DMS79 treated with DMSO at 0.1 percent for 48 hours (cell line): ENCODE measurements around the gene SLC35F3.
A peak's percentile ranks its signal among the peaks of the same experiment; 100 is the strongest.
"Not testable (repeated sequence)": the region's sequence is repeated elsewhere in the genome, so short reads cannot be mapped to it uniquely, and the experiment has no call there.

Experiments
- DNase-seq: peaks from one replicate; lab custom pipeline; 2025; lab: John Stamatoyannopoulos, UW

SLC35F3 gene

DNA sequence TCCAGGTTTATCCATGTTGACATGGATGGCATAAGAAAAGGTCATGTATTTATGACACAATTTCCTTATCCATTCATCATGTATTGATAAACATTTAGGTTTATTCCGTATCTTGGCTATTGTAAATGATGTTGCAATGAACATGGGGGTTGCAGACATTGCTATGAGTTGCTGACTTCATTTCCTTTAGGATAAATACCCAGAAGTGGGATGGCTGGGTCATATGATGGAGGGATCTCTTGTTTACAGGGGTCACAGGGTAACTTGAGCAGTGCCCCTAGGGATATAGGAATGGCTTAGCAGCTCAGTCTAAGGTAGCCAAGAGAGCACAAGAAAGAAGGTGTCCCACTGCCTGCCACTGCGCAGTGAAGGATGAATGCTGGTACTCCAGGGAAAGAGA, 239.2 kb downstream of the SLC35F3 start:
- no peak for DNase-seq

DNA sequence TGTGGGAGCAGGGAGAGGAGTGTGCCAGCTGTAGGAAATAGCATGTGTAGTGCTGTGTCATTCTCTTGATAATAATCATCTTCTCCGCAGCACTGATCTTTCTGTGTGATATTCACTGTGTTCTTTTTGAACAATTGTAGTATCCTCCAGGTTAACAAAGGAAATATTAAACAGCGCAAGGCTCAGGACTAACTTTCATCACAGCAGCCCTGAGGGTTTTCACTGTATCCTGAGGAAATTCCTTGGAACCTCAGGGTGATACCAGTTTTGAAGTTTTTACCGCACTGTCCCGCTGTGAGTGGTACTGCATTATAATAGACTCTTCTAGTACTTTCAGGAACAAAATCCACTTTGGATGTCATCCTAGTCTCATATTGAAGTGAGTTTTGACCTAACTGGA, 240.4 kb downstream of the SLC35F3 start:
- no peak for DNase-seq

DNA sequence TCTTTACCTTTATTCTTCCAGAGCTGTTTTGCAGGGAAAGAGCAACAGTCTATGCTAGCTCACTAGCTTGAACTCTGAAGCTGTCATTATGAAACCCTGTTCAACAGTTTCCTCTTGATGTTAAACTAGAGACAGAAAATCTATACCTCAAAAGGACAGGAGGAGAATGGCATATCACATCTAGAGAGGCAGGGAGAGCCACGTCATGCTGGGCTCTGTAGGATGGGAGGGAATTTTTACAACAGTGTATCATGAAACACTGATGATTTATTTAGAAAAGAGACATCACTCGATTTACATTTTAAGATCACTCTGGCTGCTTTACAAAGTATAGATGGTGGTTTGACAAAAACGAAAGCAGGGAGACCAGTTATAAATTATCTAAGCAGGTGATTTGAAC, 243.9 kb downstream of the SLC35F3 start:
- DNase-seq, result no peak

DNA sequence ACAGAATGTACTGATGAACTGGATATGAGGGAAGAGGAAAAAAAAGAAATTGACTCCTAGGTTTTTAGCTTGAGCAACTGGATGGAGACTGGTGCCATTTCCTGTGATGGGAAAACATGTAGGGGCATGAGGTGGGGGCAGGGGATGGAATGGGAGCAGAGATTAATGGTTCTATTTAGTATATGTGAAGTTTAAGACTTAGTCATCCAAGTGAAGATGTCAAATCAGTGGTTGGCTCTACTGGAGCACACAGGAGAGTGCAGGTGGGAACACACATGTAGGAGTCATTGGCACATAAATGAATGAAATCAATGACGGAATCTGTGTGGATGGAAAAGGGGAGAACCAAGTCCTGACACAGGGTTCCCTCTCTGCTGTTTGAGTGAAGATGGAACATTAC, 244.3 kb downstream of the SLC35F3 start:
- no peak for DNase-seq

DNA sequence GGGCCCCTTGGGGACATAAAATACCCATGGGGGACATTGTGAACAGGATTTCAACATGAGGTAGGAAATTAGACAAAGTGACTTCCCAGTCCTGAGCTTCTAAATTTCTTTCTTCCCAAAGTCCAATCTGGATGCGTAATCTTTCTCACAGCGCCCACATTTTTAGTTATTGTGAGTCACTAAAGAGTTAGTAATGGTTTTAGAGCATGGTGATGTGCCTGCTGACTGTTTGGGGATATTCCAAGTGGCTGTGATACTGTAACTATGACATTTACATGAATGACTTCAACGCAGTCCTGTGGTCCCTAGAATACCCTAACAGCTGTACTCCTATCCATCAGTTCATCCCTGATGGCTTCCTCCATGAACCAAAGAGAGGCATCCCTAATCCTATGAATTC, 244.7 kb downstream of the SLC35F3 start:
- DNase-seq, result no peak

DNA sequence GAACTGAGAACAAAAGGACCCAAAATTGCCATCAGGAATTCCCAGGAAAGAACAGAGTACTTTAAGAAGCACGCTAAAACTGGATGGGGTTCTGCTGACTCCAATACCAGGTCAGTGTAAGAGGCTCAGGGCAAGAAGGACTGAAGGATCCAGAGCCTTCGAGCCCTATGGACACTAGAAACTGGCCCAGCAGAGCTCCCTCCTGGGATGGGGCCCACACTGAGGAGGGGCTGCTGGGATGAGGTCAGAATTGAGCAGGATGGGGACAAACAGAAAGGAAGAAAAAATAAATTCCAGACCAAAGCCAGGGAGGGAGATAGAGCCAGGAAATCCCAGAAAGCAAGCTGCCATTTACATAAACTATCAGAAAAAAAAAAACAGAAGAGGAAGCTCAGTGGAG, 246.4 kb downstream of the SLC35F3 start:
- no peak for DNase-seq

DNA sequence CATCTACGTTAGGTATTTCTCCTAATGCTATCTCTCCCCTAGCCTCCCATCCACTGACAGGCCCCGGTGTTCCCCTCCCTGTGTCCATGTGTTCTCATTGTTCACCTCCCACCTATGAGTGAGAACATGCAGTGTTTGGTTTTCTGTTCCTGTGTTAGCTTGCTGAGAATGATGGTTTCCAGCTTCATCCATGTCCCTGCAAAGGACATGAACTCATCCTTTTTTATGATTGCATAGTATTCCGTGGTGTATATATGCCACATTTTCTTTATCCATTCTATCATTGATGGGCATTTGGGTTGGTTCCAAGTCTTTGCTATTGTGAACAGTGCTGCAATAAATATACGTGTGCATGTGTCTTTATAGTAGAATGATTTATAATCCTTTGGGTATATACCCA, 247.9 kb downstream of the SLC35F3 start:
- DNase-seq, result not testable (repeated sequence)

DNA sequence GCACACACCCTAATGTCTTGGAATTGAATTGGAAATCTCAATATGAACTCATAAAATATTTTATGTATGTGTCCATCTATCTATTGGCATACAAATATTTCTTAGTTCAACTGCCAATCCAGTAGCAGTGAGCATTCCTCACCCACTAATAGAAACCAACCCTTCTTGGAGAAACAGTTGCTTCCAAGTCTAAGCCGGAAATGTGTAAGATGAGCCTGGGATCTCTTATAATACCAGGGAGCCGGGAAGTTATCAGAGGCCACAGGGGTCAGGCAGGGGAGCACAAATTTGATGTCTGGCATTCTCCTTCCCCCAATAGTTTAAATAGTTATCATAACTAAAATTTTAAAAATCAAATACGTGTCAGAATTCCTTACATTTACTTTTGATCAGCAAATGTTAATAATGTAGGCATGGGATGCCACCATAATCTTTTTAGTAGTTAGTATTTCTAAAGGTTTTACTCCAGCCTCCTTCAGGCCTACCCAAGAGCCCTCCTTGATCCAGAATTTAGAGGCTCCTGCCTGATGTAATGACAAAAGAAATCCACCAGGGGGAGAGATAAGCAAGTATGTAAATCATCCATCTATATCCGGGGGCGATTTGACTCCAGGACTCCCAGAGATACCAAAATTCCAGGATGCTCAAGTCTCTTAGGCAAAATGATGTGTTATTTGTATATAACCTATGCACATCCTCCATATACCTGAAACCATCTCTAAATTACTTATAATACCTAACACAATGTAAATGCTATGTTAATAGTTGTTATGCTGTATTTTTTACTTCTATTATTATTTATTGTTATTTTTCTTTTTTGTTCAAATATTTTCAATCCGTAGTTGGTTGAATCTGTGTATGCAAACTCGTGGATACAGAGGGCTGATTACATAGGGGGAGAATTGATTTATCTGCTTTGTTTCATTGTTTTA, 250.1 kb downstream of the SLC35F3 start:
- DNase-seq, result peak; percentile 31

DNA sequence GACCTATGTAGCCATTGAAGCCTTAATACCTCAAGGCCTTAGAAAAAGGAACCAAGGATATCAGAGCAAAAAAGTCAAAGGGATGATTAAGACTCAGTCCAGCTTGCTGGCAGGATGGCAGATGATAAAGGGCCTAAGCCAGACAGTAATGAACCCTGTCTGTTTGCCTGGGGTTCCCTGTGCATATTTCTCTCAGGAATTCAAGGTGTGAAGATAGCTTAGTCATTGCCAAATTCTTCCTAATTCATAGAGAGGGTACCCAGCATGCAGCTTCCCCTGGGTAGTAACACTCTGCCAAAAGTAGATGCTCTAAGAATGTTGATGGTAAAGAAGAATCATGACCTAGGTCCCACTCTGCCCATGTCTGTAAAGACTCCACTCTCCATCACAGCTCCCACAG, 258.2 kb downstream of the SLC35F3 start:
- no peak for DNase-seq

DNA sequence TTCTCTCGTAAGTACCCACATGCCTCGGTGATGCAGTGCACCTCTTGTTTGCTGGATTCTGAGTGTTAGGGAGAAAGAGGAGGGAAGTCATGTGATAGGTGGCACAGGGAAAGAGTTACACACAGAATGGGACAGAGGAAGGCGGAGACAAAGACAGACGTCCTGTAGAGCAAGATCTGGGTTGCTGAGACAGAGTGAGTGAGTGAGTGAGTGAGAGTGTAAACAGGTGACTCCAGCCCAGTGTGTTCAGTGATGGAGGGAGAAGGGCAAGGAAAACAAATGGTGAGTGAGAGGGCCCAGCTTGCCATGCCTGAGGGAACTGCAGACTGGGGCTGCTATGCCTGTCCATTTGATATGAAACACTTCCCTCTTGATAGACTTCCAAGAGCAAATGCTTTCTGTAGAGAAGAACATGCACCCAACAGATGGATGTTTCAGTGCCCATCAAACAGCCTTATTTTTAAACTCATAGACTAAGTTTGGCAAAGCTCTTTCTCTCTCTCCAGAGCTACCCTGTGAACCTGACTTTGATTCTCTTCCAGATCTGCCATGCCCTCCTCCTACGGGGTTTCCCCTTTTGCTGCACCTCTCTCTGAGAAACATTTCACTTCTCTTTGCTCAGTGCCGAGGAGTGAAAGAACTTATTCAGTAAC, 258.9 kb downstream of the SLC35F3 start:
- no peak for DNase-seq

DNA sequence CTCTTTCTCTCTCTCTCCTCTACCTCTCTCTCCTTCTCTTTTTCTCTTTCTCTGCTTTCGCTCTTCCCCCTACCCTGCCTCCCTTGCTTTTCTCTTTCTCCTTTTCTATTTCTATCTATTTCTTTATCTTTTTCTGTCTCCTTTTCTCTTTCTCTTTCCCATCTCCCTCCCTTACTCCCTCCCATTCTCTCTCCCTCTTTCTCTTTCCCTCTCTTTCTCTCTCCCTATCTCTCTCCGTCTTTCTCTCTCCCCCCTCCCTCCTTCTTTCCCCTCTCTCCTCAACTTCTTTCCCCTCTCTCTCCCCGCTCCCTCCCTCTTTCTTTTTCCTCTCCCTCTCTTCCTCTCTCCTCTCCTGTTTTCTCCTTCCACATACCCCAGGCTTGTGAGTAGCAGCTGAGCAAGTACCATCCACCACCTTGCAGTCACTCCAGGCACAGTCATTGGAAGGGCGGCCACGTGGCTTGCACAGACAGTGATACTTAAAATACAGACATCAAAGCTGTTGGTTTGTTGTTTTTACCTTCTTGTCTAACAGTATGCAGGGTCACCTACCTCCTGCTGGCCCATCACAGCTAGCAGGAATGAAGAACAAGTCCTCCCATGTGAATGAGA, 259.7 kb downstream of the SLC35F3 start:
- no peak for DNase-seq

DNA sequence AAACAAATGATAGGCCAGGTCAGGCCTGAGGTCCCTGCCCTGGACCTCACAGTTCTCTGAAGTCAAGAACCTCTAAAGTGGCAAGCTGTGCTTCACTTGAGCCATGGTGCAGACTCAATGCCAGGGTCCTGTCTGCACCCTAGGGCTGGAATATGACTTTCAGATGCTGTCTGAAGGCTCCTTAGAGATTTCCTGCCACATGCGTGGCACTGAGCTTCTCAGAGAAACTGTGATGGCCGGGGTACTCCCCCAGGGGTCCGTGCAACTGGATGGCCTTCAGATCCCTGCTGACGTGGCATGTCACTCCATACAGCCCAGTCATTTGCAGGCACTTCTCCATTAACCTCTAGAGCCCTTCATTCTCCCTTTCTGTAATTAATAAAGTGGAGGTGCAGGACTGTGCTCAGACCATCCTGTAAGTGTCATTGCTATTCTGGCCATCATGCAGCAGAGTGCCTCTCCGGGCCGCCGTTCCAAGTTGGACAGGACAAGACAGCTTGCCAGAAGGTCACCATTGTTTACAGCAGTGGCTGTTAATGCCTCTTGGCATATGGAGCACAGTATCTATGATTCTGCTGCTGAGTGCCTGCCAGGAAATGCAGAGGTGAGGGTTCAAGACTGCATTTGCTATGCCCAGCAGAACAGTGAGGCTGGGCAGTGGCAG, 263.7 kb downstream of the SLC35F3 start:
- DNase-seq, result no peak

DNA sequence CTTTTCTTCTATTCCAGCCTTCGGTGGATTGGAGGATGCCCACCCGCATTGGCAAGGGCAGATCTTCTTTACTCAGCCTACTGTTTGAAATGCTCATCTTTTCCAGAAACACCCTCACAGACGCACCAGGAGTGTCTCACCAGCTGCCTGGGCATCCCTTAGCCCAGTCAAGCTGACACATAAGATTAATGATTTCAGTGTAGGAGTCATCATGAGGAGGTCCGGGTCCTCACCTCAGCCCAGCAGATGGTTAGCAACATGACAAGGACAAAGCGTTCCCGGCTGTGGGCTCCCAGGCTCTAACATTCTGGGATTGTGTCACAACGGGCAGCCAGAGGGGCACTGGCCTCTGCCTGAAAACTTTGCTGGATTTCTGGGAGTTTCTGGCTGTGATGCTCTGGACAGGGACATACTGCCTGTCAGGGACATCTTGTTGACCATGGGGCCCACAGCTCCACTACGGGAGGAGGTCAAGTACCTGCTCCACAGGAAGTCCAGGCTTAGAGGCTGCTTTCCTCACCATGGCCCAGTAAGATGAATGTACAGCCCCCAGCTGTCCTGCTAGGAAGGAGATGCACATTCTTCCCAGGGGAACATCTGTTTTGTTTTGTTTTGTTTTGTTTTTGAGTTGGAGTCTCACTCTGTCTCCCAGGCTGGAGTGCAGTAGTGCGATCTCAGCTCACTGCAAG, 264.8 kb downstream of the SLC35F3 start:
- no peak for DNase-seq

DNA sequence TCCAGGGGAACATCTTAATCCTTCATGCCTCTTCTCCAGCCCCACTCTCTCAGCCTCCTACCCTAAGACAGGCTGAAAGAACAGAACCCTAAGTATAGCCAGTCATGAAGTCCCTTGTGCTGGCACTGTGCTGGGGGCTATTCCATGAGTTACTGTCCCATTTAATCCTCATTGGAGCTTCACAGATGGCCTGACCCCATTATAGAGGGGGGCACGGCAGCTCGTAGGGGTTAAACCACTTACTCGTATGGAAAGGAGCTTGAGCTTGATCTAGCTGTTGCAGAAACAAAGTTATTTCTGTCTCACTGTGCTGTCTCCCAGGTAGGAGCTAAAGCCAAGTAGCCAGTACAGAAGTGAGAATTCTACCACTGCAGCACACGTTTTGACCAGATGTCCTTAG, 265.6 kb downstream of the SLC35F3 start:
- DNase-seq, result no peak

DNA sequence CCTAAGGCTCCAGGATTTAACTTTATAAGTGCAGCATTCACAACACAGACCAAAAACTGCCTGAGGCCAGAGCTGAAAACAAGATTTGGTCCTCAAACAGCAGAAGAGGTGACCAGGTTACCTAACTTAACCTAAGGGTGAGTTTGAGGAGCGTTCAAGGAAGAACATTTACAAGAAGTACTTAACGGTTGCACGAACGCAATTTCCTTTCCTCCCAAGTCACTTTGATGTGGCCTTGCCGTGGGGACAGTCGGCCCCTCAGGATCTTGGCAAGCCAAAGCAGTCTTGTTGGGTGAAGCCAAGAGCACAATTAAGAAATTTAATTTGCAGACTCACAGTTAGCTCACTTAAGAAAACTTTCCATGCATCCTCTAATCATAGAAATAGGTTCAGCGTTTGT, 266.1 kb downstream of the SLC35F3 start:
- no peak for DNase-seq

DNA sequence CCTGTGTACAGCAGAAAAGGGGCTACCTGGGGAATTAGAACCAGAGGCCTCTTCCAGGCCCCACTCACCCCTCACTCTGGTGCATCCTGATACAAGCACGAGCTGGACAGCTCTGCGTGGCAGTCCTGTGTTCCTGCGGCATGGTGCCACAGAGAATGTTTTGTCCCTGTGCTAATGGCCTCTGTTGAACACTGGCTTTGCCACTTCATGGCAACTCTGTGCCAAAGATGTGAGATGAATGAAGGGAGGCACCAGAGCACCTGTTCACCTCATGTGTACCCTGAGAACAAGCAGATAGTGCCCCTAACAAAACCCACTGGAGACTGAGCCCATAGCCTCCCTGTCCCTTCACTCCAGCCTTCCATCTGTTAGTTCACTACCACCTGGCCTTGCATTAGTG, 269.5 kb downstream of the SLC35F3 start:
- no peak for DNase-seq

DNA sequence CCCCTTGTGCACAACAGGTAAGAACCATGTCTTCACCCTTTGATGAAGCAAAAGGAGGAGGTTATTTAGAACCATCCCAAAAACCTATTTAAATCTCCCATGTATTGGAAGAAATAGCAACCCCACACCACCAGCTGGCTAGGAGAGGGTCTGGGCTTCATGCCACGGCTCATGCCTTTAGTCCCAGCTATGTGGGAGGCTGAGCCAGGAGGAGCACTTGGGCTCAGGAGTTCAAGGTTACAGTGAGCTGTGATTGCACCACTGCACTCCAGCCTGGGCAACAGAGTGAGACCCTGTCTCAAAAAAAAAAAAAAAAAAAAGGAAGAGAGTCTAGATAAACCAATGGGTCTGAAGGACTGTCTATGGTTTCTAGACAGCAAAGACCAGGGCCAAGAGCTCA, 270.9 kb downstream of the SLC35F3 start:
- DNase-seq, result no peak

DNA sequence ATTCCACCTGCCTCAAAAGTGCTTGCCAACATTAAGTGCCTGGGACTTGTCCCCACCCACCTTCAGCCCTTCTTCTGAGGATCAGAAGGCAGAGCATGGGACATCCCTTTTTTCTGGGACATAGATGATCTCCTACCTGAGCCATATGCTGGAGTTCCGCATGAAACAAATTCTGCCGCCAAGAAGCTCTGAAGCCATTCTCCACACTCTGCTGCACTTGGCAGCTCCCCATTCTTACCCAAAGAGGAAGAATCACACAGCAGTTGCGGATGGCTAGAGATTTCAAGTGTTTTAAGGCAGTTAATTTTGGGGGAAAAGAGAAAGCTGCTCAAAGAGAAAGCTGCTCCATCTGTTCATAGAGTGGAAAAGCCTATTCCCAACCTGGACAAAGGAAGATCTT, 271.5 kb downstream of the SLC35F3 start:
- peak; percentile 14 for DNase-seq

DNA sequence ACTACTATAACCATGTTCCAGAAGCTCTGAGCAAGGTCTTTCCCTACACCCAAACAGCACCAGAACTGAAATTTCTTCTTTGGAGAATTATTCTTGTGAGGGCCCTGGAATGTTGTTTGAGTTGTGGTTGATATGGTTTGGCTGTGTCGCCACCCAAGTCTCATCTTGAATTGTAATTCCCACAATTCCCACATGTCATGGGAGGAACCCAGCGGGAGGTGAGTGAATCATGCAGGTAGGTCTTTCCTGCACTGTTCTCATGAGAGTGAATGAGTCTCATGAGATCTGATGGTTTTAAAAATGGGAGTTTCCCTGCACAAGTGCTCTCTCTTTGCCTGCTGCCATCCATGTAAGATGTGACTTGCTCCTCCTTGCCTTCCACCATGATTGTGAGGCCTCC, 272.4 kb downstream of the SLC35F3 start:
- DNase-seq, result not testable (repeated sequence)

DNA sequence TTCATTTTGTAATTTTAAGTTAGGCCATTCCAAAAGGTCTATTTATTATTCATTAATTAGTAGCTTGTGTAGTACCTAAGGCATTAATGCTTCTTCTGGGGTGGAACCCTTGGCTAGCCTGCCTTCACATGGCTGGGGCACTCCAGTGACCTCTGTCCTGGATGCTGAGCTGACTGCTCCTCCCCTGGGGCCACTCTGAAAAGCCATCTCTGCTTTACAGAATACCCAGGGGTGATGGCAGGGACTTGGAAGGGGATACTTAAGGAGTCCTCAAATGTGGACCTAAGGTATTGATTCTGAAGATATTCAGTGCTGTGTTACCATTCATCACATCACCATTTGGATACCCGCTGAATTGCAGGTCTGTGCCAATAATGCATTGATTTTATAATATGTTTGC, 281.0 kb downstream of the SLC35F3 start:
- DNase-seq, result no peak

DNA sequence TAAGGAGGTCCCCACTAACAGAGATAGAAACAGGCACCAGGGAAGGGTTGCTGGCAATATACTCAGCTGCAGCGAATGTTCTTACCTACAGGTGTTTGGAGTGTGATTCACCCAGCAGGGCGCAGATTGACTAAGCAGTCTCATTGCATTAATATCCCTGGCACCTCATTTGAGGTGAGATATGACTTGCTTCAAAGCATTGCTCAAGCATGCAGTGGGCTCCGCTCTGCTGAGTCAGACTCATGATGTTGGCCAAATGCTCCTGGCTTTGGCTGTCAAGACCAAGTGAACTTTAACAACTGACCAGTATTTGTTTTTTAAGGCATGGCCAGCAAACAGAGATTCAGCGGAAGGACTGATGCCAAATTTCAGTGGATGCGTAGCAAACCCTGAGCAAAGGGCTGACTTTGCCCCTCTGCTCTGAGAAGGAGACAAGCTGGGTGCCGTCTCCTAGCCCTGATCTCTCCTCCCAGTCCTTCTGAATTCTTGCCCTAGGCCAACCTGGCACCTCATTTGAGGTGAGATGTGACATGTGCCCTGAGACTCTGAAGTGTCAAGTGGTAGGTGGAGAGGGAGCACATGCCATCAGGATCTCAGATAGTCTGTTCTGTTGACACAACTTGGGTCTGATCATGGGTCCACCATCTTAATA, 281.7 kb downstream of the SLC35F3 start:
- DNase-seq, result no peak

DNA sequence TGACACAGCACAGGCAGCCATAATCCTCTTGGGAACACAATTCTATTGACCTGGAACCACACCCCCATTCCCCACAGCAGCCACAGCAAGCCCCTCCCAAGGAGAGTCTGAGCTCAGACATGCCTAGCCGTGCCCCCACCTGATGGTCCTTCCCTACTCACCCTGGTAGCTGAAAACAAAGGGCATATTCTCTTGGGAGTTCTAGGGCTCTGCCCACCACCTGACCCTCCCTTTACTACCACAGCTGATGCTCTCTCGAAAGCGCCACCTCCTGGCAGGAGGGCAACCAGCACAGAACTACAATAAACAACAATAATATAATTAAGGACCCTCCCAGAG, 283.9 kb downstream of the SLC35F3 start:
- no peak for DNase-seq
